MCF 10A (cell line): ENCODE results near the gene IGIP. TPM values are rescaled to one million over a fixed set of nuclear protein-coding genes. Genes with fewer than 3 reads are reported as not detected.

Experiments
- BruUV-seq: library from RNA; stranded (reverse); fragments of 400-500 nt; replicated peaks from 2 replicates; lab custom pipeline; 2021; lab: Mats Ljungman, UMichigan
- CTCF ChIA-PET: fragments of 300-600 bp; sonication (Branson Sonifier 250); formaldehyde crosslinking; extraction: SDS; loops from one replicate; lab custom pipeline; 2021; ENCODE audit warnings: antibody characterized with exemption, inconsistent platforms; lab: Yijun Ruan, JAX
- POLR2A ChIA-PET: fragments of 300-600, 350-650 bp; sonication (Branson Sonifier 250); formaldehyde crosslinking; extraction: SDS; loops from one replicate; lab custom pipeline; 2020; ENCODE audit warnings: antibody characterized with exemption, inconsistent platforms; lab: Yijun Ruan, JAX
- DNase-seq: peaks from one replicate; pipeline ENCODE4 v3.0.0-alpha.2; 2018; ENCODE audit not compliant: unreplicated experiment
- H3K27ac Mint-ChIP-seq: one replicate; pipeline ENCODE4 v1.8.0; 2022; ENCODE audit warnings: mild to moderate bottlenecking, low read depth, mixed read lengths; ENCODE audit not compliant: unreplicated experiment
- H3K27me3 Mint-ChIP-seq: one replicate; pipeline ENCODE4 v1.8.0; 2022; ENCODE audit warnings: mixed read lengths; ENCODE audit not compliant: insufficient read depth, unreplicated experiment
- H3K36me3 Mint-ChIP-seq: one replicate; pipeline ENCODE4 v1.8.0; 2022; ENCODE audit warnings: mild to moderate bottlenecking, moderate library complexity, mixed read lengths; ENCODE audit not compliant: insufficient read depth, unreplicated experiment
- H3K4me1 Mint-ChIP-seq: one replicate; pipeline ENCODE4 v1.8.0; 2022; ENCODE audit warnings: mixed read lengths; ENCODE audit not compliant: insufficient read depth, unreplicated experiment
- H3K4me3 Mint-ChIP-seq: one replicate; pipeline ENCODE4 v1.8.0; 2022; ENCODE audit warnings: mild to moderate bottlenecking, moderate library complexity, mixed read lengths; ENCODE audit not compliant: unreplicated experiment
- H3K9me3 Mint-ChIP-seq: one replicate; pipeline ENCODE4 v1.8.0; 2022; ENCODE audit warnings: mixed read lengths; ENCODE audit not compliant: unreplicated experiment
- CTCF ChIP-seq: fragments of 200-600 bp; IDR thresholded peaks from one replicate; pipeline ENCODE4 v1.8.0; 2022; ENCODE audit warnings: antibody characterized with exemption, mild to moderate bottlenecking; ENCODE audit not compliant: unreplicated experiment
- intact Hi-C: fragments of 100-400 bp; cut with micrococcal nuclease; formaldehyde crosslinking; loops from 2 replicates; pipeline ENCODE4 v1.14.1; 2022
- total RNA-seq: library from RNA; stranded (reverse); gene quantifications from 2 replicates; pipeline ENCODE4 v1.2.3, GENCODE V29; 2022

Gene IGIP
- total RNA-seq, 1 experiment from 2014 or later, result 7.5 TPM

GRCh38 chr5:140083650-140084049 lies 42.1 kb upstream of the IGIP start:
- POLR2A ChIA-PET, result interaction anchor here (0.8 to 1.4 kb wide), 2 partner anchors 31 to 33 kb away, joined by 3 read pairs; no protein-coding TSS in a partner anchor
- no peaks in the 10 kb centered on the region for H3K9me3 Mint-ChIP-seq
- peaks cover 51% of the 10 kb centered on the region for H3K27me3 Mint-ChIP-seq
- no peak for DNase-seq
- no TSS peak for BruUV-seq
- no peak overlapping the region for H3K27ac Mint-ChIP-seq
- no peak for TF ChIP-seq CTCF
- intact Hi-C loops, result no loop called here
- no peaks in the 10 kb centered on the region for H3K36me3 Mint-ChIP-seq
- CTCF ChIA-PET, result interaction anchor here (0.7 to 1.4 kb wide), 3 partner anchors 11 to 199 kb away, joined by 3 to 5 read pairs (median 3); no protein-coding TSS in a partner anchor
- H3K4me1 Mint-ChIP-seq, result no peaks in the 10 kb centered on the region
- H3K4me3 Mint-ChIP-seq, result no peak overlapping the region

- POLR2A ChIA-PET, result interaction anchor here (0.5 to 1.8 kb wide), 3 partner anchors 10 to 1568 kb away, joined by 3 to 6 read pairs (median 3); no protein-coding TSS in a partner anchor
- TF ChIP-seq CTCF, result no peak
- intact Hi-C loops, result no loop called here
- H3K27me3 Mint-ChIP-seq, result peaks cover 51% of the 10 kb centered on the region
- H3K9me3 Mint-ChIP-seq, result peaks cover 7% of the 10 kb centered on the region
- BruUV-seq, result no TSS peak
- H3K4me3 Mint-ChIP-seq, result no peak overlapping the region
- H3K36me3 Mint-ChIP-seq, result no peaks in the 10 kb centered on the region
- no peaks in the 10 kb centered on the region for H3K4me1 Mint-ChIP-seq
- H3K27ac Mint-ChIP-seq, result no peak overlapping the region
- no peak for DNase-seq
- CTCF ChIA-PET, result interaction anchor here (0.5 to 1.4 kb wide), 8 partner anchors 12 to 1636 kb away, joined by 3 to 7 read pairs (median 4); no protein-coding TSS in a partner anchor
These were observed 41.2 kb upstream of the IGIP start for GRCh38 chr5:140084541-140084940.

GRCh38 chr5:140090251-140090650 lies 35.5 kb upstream of the IGIP start:
- no peak overlapping the region for H3K4me3 Mint-ChIP-seq
- no peak overlapping the region for H3K27ac Mint-ChIP-seq
- peaks cover 24% of the 10 kb centered on the region for H3K9me3 Mint-ChIP-seq
- H3K4me1 Mint-ChIP-seq, result no peaks in the 10 kb centered on the region
- H3K36me3 Mint-ChIP-seq, result no peaks in the 10 kb centered on the region
- intact Hi-C loops, result no loop called here
- no TSS peak for BruUV-seq
- no peak for DNase-seq
- peaks cover 14% of the 10 kb centered on the region for H3K27me3 Mint-ChIP-seq
- ChIA-PET CTCF (no interaction called here), POLR2A (no interaction called here)
- TF ChIP-seq CTCF, result no peak

- no peaks in the 10 kb centered on the region for H3K27me3 Mint-ChIP-seq
- CTCF ChIA-PET, result interaction anchor here (0.9 to 1.3 kb wide), 4 partner anchors 21 to 258 kb away, joined by 3 read pairs; no protein-coding TSS in a partner anchor
- TF ChIP-seq CTCF, result no peak
- intact Hi-C loops, result no loop called here
- POLR2A ChIA-PET, result interaction anchor here (0.6 to 2.5 kb wide), 2 partner anchors 12 to 61 kb away, joined by 3 to 8 read pairs; no protein-coding TSS in a partner anchor
- H3K27ac Mint-ChIP-seq, result no peak overlapping the region
- no TSS peak for BruUV-seq
- no peaks in the 10 kb centered on the region for H3K4me1 Mint-ChIP-seq
- H3K9me3 Mint-ChIP-seq, result peaks cover 24% of the 10 kb centered on the region
- DNase-seq, result no peak
- no peak overlapping the region for H3K4me3 Mint-ChIP-seq
- no peaks in the 10 kb centered on the region for H3K36me3 Mint-ChIP-seq
These were observed 32.6 kb upstream of the IGIP start for GRCh38 chr5:140093179-140093578.
